ENCODE data around the gene AGTRAP.

AGTRAP gene

DNA sequence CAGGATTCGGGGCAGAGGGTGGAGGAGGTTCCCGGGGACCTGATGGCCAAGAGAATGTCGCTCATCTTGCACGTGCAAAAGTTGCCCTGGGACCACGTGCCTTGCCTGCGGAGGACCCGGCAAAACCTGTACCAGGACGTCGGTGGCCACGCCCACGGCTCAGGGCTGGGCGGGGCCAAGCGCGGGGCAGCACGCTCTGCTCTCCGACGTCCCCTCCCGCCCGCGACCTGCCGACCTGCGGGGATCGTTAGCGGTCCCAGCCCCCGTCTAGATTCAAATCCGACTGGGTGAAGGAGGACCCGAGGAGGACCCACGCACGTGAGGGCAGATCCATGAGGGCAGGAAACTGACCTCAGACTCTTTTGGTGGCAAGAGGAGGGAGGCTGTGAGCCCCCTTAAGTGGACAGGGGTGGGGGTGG lies 26.1 kb downstream of the AGTRAP start, which contains the start of gene C1orf167:
Gene C1orf167 (plus strand): TSS at position 206 of the 419 bp plus-strand sequence. CDS start 2,208 bp downstream, outside the sequence.
- H3K4me3 ChIP-seq (ENCODE audit: low read depth, low read length), result no peak within 1 kb of the TSS
- POLR2A ChIA-PET, result interaction anchor here (0.5 kb wide), 1 partner anchor 73 kb away, joined by 9 read pairs; no protein-coding TSS in a partner anchor
- CTCF ChIA-PET, result no interaction called here

GRCh38 chr1:11764115-11764514 lies 28.2 kb downstream of the AGTRAP start:
- no peak overlapping the region for H3K27ac ChIP-seq (ENCODE audit: extremely low read depth, low read depth, low read length)
- H3K4me1 ChIP-seq (ENCODE audit: control insufficient read depth, insufficient read depth, low read length), result no peaks in the 10 kb centered on the region
- CTCF ChIA-PET, result no interaction called here
- H3K4me3 ChIP-seq (ENCODE audit: low read depth, low read length), result no peak overlapping the region
- POLR2A ChIA-PET, result no interaction called here
- no peak for TF ChIP-seq GLIS1 (tag by site-specific recombination; IDR thresholded peaks at IDR 0.05)
- H3K9me3 ChIP-seq (ENCODE audit: control insufficient read depth, insufficient read depth, low read depth, low read length), result no peaks in the 10 kb centered on the region
- H3K36me3 ChIP-seq (ENCODE audit: control insufficient read depth in 2 of 2, insufficient read depth in 1 of 2, low read length in 2 of 2), result no peaks in the 10 kb centered on the region

More for the DNA sequence above, 26.1 kb downstream of the AGTRAP start, which contains the start of gene C1orf167:
- Histone ChIP-seq H3K4me1 (ENCODE audit: control insufficient read depth, insufficient read depth, low read length) (no peaks in the 10 kb centered on the region), H3K9me3 (ENCODE audit: control insufficient read depth, insufficient read depth, low read depth, low read length) (no peaks in the 10 kb centered on the region), H3K36me3 (ENCODE audit: control insufficient read depth in 2 of 2, insufficient read depth in 1 of 2, low read length in 2 of 2) (no peaks in the 10 kb centered on the region), H3K27ac (ENCODE audit: extremely low read depth, low read depth, low read length) (no peak within 1 kb of the TSS)
- TF ChIP-seq SP2 (tag by site-specific recombination; IDR thresholded peaks at IDR 0.05), result 0 out of 2 replicates have a peak, but pooled peaks have one; percentile 8
- peak; percentile 37; the same call in 1 of the 2 replicates for TF ChIP-seq SP3 (tag by site-specific recombination; IDR thresholded peaks at IDR 0.05)
- peak; percentile 29; the same call in 1 of the 2 replicates for TF ChIP-seq EGR2 (tag by site-specific recombination; IDR thresholded peaks at IDR 0.05; ENCODE audit: low read depth)
- TF ChIP-seq FEZF1 (tag by site-specific recombination; IDR thresholded peaks at IDR 0.05), result no peak
- no peak for TF ChIP-seq OVOL3 (tag by site-specific recombination; IDR thresholded peaks at IDR 0.05)
- no peak for TF ChIP-seq ZIC2 (tag by site-specific recombination; IDR thresholded peaks at IDR 0.05)
- TF ChIP-seq KLF9 (tag by site-specific recombination; IDR thresholded peaks at IDR 0.05; ENCODE audit: low read depth), result peak; percentile 75
- TF ChIP-seq ZBTB49 (tag by site-specific recombination; IDR thresholded peaks at IDR 0.05; ENCODE audit: low read depth), result no peak
- TF ChIP-seq, protein P1, sequence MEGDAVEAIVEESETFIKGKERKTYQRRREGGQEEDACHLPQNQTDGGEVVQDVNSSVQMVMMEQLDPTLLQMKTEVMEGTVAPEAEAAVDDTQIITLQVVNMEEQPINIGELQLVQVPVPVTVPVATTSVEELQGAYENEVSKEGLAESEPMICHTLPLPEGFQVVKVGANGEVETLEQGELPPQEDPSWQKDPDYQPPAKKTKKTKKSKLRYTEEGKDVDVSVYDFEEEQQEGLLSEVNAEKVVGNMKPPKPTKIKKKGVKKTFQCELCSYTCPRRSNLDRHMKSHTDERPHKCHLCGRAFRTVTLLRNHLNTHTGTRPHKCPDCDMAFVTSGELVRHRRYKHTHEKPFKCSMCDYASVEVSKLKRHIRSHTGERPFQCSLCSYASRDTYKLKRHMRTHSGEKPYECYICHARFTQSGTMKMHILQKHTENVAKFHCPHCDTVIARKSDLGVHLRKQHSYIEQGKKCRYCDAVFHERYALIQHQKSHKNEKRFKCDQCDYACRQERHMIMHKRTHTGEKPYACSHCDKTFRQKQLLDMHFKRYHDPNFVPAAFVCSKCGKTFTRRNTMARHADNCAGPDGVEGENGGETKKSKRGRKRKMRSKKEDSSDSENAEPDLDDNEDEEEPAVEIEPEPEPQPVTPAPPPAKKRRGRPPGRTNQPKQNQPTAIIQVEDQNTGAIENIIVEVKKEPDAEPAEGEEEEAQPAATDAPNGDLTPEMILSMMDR (tag by site-specific recombination; IDR thresholded peaks at IDR 0.05), result no peak
- TF ChIP-seq ZNF335 (tag by site-specific recombination; conservative IDR thresholded peaks at IDR 0.05), result peak; percentile 40; the same call in 1 of the 2 replicates
- peak; percentile 45; the same call in 1 of the 2 replicates for TF ChIP-seq ZFHX2 (tag by site-specific recombination; conservative IDR thresholded peaks at IDR 0.05)
- TF ChIP-seq ZNF621 (tag by site-specific recombination; IDR thresholded peaks at IDR 0.05), result no peak
- no peak for TF ChIP-seq ZNF624 (tag by site-specific recombination; IDR thresholded peaks at IDR 0.05)
- no peak for TF ChIP-seq INSM2 (tag by site-specific recombination; IDR thresholded peaks at IDR 0.05)

DNA sequence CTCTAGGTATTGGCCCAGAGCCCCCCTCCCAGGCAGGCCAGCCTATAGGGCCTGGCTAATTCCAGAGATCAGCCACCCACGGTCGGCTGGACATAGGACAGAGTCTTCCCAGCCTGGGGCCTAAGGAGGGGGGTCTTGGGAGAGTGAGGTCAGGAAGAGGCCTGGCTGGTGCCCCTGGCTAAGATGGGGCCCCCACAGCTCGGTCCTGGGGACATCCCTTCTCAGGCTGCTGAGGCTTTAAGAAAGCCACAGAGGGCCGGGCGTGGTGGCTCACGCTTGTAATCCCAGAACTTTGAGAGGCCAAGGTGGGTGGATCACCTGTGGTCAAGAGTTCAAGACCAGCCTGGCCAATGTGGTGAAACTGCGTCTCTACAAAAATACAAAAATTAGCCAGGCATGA lies 28.6 kb downstream of the AGTRAP start:
- ChIA-PET POLR2A (no interaction called here), CTCF (no interaction called here)
- H3K27ac ChIP-seq (ENCODE audit: extremely low read depth, low read depth, low read length), result no peak overlapping the region
- H3K36me3 ChIP-seq (ENCODE audit: control insufficient read depth in 2 of 2, insufficient read depth in 1 of 2, low read length in 2 of 2), result no peaks in the 10 kb centered on the region
- H3K4me1 ChIP-seq (ENCODE audit: control insufficient read depth, insufficient read depth, low read length), result no peaks in the 10 kb centered on the region
- H3K9me3 ChIP-seq (ENCODE audit: control insufficient read depth, insufficient read depth, low read depth, low read length), result no peaks in the 10 kb centered on the region
- H3K4me3 ChIP-seq (ENCODE audit: low read depth, low read length), result no peak overlapping the region
- TF ChIP-seq, protein P2, sequence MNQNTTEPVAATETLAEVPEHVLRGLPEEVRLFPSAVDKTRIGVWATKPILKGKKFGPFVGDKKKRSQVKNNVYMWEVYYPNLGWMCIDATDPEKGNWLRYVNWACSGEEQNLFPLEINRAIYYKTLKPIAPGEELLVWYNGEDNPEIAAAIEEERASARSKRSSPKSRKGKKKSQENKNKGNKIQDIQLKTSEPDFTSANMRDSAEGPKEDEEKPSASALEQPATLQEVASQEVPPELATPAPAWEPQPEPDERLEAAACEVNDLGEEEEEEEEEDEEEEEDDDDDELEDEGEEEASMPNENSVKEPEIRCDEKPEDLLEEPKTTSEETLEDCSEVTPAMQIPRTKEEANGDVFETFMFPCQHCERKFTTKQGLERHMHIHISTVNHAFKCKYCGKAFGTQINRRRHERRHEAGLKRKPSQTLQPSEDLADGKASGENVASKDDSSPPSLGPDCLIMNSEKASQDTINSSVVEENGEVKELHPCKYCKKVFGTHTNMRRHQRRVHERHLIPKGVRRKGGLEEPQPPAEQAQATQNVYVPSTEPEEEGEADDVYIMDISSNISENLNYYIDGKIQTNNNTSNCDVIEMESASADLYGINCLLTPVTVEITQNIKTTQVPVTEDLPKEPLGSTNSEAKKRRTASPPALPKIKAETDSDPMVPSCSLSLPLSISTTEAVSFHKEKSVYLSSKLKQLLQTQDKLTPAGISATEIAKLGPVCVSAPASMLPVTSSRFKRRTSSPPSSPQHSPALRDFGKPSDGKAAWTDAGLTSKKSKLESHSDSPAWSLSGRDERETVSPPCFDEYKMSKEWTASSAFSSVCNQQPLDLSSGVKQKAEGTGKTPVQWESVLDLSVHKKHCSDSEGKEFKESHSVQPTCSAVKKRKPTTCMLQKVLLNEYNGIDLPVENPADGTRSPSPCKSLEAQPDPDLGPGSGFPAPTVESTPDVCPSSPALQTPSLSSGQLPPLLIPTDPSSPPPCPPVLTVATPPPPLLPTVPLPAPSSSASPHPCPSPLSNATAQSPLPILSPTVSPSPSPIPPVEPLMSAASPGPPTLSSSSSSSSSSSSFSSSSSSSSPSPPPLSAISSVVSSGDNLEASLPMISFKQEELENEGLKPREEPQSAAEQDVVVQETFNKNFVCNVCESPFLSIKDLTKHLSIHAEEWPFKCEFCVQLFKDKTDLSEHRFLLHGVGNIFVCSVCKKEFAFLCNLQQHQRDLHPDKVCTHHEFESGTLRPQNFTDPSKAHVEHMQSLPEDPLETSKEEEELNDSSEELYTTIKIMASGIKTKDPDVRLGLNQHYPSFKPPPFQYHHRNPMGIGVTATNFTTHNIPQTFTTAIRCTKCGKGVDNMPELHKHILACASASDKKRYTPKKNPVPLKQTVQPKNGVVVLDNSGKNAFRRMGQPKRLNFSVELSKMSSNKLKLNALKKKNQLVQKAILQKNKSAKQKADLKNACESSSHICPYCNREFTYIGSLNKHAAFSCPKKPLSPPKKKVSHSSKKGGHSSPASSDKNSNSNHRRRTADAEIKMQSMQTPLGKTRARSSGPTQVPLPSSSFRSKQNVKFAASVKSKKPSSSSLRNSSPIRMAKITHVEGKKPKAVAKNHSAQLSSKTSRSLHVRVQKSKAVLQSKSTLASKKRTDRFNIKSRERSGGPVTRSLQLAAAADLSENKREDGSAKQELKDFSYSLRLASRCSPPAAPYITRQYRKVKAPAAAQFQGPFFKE (tag by site-specific recombination; IDR thresholded peaks at IDR 0.05; ENCODE audit: borderline replicate concordance), result no peak
- no peak for TF ChIP-seq ZNF16 (tag by site-specific recombination; IDR thresholded peaks at IDR 0.05; ENCODE audit: low read depth)
- TF ChIP-seq, protein P3, sequence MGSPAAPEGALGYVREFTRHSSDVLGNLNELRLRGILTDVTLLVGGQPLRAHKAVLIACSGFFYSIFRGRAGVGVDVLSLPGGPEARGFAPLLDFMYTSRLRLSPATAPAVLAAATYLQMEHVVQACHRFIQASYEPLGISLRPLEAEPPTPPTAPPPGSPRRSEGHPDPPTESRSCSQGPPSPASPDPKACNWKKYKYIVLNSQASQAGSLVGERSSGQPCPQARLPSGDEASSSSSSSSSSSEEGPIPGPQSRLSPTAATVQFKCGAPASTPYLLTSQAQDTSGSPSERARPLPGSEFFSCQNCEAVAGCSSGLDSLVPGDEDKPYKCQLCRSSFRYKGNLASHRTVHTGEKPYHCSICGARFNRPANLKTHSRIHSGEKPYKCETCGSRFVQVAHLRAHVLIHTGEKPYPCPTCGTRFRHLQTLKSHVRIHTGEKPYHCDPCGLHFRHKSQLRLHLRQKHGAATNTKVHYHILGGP (tag by site-specific recombination; IDR thresholded peaks at IDR 0.05), result no peak
- no peak for TF ChIP-seq ZNF76 (tag by site-specific recombination; IDR thresholded peaks at IDR 0.05; ENCODE audit: borderline replicate concordance, low read depth)
